Raji (cell line): ENCODE data around the gene IFNAR2.

Experiments
- POLR2A ChIP-seq: IDR thresholded peaks from 2 replicates; pipeline ENCODE4 v1.6.1; 2011; ENCODE audit warnings: low read depth, low read length, control low read depth; ENCODE audit not compliant: insufficient read depth

The IFNAR2 gene

DNA sequence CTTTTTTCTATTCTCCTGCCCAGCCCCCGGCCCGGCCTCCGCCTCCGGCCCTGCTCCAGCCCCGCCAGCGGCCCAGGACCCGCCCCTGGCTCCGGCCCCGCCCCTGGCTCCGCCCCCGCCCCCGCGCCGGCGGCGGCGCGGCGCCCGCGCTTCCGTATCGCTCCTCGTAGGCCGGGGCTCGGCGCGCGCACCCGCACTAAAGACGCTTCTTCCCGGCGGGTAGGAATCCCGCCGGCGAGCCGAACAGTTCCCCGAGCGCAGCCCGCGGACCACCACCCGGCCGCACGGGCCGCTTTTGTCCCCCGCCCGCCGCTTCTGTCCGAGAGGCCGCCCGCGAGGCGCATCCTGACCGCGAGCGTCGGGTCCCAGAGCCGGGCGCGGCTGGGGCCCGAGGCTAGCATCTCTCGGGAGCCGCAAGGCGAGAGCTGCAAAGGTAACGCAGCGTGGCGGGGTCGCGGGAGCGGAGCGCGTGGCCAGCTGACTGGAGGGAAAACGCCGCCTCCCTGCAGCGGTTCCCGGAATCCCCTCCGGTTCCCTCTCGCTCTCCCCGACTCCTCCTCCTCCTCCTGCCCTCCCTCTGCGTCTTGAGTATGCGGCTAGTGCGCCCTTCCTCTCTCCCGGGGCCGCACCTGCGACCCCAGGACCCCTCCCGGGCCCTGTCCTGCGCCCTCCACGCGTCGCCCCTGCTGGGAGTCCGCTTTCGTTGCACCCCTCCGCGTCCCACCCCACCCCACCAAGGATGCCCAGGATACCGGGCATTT is at the start of gene IFNAR2:
Gene IFNAR2, plus strand, starts transcription at position 155 of the 761 bp plus-strand sequence. CDS start 11,985 bp downstream, outside the sequence.
- peak; percentile 52 for TF ChIP-seq POLR2A

GRCh38 chr21:33185852-33186251 is 43.9 kb upstream of the IFNAR2 start:
- TF ChIP-seq POLR2A, result no peak

DNA sequence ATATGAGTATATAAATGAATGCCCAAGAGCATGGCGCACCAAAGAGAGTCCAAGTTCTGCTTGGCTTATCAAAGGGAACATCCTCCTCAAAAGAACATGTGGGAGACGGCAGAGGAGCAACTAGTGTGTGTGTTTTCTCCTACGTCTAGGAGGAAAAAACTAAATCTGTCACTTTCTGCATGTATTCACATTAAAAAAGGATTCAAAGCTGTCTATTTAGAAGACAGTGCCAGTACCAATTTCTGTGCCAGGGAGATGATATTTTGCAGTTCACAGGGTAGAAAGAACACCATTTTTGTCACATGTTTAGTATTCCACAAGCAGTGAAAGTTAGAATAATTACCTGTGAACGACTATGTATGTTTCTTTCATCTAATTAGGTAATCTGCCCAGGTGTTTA is 42.5 kb upstream of the IFNAR2 start:
- no peak for TF ChIP-seq POLR2A

DNA sequence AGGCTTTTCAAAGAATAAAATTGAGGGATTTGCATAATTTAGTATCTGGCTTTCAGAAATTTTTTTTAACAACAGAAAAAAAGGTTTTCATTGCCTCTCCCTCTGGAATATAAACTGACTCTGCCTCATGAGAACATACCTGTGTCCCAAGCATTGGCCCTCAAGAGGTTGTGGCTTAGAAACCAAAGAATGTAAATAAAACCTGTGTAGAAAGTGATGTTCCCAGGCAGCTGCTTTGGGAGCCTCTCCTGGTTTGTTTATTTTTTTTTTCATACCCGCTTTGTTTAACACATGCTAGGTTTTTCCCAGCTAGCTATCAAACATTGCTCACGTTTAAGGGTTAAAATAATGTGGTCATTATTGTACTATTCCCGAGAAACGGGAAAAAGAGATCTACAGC is 40.5 kb upstream of the IFNAR2 start:
- no peak for TF ChIP-seq POLR2A

DNA sequence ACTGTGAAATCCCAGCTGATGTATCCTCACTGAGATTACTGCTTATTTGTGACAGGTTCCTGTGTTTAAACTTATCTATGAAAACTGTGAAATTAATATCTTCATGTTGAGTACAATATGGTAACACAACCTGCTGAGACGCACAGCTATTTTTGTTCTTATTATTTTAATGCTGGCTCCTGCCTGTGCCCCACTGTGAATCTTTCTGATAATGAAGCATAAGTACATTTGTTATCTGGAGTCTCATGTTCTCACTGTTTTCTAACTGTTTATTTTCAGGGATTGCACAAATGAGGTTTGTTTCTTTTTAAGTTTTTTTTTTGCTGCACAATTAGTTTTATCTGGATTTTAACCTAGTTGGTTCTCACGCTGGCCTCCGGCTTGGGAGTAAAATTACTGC is 39.9 kb upstream of the IFNAR2 start:
- TF ChIP-seq POLR2A, result no peak

DNA sequence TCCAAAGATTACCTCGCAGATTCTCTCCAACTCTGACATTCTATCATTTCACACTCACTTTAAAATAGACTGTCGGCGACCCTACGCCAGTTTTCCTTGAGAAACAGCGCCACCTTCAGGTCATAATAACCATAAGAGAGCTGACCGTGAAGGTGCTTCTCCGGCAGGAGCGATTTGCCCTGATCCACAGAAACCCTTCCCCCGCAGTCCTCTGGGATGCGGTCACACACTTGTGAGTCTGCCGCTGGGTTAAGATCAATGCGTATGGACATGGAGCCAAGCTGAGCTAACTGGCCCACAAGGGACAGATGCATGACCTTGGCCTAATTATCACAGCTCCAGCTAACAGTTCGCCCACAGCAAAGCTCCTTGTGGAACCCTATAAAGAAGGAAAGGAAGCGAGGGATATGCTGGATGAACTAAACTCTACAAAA is 32.8 kb upstream of the IFNAR2 start:
- no peak for TF ChIP-seq POLR2A

DNA sequence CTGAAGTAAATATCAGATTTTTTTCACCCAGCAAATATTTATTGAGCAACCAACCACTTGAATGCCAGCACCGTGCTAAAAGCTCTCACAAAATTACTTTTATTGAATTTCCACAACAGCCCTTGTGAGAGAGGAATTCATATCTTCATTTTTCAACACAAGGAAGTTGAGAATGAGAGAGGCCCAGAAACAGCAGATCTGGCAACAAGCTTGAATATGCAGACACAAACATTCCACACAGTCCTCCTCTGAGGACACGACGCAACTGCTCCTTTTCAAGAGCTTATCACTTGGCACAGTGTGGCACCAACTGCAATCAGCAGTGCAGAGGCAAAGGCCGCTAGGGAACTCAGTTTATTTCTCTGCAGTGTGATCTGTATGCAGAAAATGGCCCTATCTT is 32.2 kb upstream of the IFNAR2 start:
- TF ChIP-seq POLR2A, result no peak

DNA sequence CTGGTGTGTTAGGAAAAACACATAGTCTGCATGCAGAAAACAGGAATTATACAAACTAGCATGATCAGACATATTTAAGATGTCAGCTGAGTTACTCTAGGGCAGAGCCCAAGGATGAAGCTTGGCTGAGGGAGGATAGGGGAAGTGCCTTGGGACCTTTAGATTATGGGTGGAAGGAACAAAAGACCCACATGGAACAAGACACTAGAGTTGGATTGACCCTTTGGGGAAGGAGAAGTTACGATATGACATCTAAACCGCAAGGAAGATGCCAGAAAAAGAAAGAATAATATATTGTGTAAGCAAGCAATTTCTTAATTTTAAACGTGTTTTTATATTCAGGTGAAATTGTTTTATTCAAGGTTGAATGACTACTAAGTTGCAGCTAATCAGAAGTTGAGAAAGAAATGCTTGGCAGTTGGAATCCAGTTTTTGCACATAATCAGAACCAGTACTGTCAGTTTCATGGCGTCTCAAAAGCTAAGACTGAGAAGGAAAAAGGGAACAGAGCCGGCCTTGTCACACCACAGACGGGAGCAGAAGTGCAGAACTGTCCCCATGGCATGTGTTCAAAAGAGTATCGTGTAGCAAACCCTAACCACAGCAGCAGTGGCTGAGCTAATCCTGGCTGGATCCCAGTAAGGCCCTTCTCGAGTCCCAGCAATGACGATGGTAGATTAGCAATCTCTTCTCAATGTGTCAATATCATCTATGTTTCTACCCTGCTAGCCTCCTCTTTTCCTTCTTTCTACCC is 31.2 kb upstream of the IFNAR2 start:
- no peak for TF ChIP-seq POLR2A

GRCh38 chr21:33199100-33199464 is 30.7 kb upstream of the IFNAR2 start:
- TF ChIP-seq POLR2A, result no peak

DNA sequence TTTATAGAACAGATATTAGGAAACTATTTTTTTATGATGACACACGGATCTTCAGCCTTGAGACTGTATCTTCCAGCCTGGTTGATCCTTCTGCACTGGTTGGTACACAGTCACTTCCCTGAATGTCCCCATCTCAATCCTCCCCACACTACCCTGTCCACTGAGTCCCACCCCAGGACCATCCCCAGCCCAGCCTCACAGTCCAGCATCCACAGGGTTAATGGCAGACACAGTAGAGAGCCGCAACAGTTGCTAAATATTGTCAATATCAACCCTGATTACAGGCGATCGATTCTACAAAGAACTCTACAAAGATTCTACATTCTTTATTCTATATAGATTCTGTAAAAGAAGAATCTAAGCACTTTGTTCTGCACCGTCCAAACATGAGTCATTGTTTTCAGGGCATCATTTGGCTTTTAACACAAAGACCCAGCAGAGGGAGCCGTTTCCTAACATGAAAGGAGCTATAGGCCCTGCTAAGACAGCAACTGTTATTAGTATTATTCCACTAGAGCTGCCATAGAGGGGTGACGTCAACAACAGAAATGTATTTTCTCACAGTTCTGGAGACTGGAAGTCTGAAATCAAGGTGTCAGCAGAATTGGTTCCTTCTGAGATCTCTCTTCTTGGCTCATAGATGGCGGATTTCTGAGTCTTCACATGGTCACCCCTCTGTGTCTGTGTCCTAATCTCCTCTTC is 30.1 kb upstream of the IFNAR2 start:
- TF ChIP-seq POLR2A, result no peak

DNA sequence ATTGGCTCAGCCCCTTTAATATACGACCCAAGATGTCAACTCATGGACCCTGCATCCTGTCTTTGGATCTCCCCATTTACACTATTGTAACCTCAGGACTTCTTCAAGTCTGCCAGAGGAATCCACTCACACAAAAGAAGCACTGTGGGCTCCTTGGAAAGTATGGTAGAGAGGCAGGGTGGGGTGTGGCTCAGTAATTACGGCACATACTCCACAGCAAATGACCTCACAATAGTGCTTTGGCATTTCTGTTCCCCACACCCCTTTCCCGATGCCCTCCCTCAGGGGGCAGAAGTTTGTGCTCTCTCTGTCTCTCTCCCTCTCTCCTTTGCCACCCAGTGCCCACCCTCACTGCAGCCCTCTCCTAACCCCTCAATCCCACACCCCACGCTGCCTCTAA is 27.8 kb upstream of the IFNAR2 start:
- TF ChIP-seq POLR2A, result no peak

DNA sequence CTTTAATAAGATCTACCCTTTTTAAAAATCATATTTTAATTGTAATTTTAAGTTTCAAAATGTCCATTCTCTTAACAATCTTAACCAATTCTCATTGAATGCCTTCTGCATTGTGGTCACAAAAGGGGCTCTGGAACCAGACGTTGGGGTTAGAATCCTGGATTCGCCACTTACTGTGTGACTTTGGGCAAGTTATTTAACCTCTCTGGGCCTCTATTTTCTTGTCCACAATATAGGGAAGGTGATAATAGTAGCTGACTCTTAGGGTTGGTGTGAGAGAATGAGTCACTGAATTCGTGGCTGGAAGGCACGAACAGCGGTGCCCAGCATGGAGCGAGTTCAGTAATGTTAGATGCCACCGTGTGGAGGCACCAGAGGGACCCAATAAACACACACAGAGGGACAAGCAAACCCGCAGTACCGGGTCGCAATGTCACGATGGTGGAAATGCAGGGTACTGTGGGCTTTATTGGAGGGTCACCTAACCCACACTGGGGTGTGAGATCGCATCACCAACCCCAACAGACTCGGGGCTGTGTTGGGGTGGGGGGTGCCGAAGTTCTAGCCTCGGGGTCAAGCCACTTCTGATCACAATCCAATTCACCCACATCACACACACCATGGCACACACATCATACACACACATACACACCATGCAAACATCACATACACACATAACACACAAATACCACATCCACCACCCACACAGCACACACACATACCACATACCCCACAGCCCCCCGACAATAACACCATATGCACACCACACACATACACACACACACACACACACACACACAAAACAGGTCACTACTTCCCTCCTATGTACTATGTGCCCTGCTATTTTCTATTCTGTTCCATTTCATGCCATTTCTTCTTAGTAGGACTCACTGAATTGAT is 27.0 kb upstream of the IFNAR2 start:
- no peak for TF ChIP-seq POLR2A

DNA sequence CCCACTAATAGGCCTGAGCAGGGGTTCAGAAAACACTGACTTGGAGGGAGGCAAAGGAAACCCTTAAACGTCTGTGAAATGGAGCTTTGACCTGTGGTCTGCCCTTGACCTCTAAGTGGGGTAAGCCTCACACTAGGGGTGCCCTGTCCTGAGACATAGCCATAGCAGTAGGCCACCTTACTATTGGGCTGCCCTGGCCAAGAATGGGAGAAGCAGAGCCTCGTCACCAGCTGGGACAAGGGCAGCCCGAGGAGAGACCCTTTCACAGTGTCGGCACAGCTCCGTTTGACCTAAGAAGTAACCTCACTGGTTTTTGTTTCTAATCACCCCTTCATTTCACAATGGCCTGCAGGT is 26.4 kb upstream of the IFNAR2 start:
- TF ChIP-seq POLR2A, result no peak

- TF ChIP-seq POLR2A, result no peak
Measured at GRCh38 chr21:33205476-33205875, 24.3 kb upstream of the IFNAR2 start.

GRCh38 chr21:33206771-33207281 is 22.9 kb upstream of the IFNAR2 start:
- no peak for TF ChIP-seq POLR2A
